Activated naive CD4-positive, alpha-beta T cell treated with anti-CD3 and anti-CD28 coated beads, Interleukin-2, amount 10 ng/mL, durations not matched to agents 5 hours and 36 hours (primary cell): ENCODE measurements around the gene ELOVL4. TPM values are rescaled to one million over a fixed set of nuclear protein-coding genes. Genes with fewer than 3 reads are reported as not detected.

Experiments
- total RNA-seq, 2 experiments: library from RNA; stranded (reverse); gene quantifications; one replicate each; pipeline ENCODE4 v1.2.3, GENCODE V29; 2021

Gene ELOVL4
- total RNA-seq = under 1 TPM; 0.25 to 0.31 TPM

DNA sequence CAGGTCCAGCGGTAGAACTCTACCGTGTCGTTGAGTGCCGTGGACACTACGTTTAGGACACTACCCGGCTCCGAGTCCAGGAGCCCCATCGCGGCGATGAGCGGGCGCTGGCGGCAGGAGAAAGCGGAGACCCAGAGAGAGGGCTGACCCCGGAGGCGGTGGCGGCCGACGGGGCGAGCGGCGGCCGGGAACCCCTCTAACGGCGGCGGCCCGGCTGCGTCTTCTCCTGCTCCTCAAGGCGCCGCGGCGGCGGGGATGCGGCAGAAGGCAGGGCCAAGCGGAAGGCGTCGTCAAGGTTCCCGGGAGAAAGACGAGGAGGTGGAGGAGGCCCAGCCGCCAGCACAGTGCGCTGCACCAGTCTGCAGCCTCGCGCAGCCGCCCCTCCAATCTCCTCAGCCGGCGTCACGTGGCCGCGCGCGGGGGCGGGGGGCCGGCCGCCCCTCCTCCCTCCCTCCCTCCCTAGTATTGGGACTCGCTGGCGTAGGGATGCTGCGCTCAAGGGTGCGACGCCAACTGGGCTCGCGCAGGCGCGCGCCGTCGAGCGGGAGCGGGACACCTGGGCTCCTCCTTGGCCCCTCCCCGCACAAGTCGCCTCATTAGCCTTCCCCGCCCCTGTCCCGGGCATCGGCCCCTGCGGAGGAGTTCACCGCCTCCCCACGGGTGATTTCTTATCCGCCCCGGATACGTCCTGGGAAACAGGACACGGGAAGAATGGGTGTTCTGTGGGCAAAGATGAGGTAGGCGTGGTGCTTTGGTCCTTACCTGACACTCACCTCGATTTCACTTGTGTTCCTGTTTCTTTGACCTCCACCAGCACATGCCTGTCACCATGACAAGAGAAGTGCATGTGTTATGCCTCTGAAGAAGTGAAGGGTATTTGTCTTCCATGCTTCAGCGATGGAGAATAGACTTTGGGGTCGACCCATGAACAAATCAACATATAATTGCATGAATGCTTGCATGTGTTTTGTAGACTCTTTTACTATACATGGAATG lies at the start of gene ELOVL4:
ELOVL4 (minus strand) TSS at position 363 of the 996 bp plus-strand sequence; CDS start at position 89, 274 bp downstream.

Other genes with a start within 250 kb of the ELOVL4 start
- 10 to 100 TPM; 26.2 to 28.4 TPM for gene TTK, start 57.1 kb upstream of the ELOVL4 start, total RNA-seq
- gene BCKDHB, start 159.1 kb upstream of the ELOVL4 start, total RNA-seq = 10 to 100 TPM; 16.4 to 16.9 TPM